ENCODE results near the gene N4BP3. TPM values are rescaled to one million over a fixed set of nuclear protein-coding genes. Genes with fewer than 3 reads are reported as not detected.

The N4BP3 gene
- total RNA-seq, 1 donor from 2014 or later: 7.9 TPM

DNA sequence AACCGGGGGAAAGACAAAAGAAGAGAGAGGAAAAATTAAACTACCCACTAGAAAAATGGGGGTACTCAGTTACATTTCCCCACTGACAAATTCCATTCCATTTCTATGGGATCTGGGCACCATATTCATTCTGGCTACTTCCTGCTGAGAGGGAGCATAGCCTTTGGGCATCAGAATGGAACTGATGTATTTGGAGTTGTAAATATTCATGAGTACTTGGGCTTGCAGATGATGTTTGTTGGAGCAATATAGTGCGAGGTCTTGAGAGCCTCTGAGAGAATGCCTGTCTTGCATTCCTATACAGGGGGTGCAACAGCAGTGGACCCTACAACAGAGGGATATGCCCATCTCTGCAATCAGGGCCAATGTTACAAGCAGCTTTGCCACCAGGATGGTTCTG lies 57.1 kb downstream of the N4BP3 start:
- Histone ChIP-seq H3K4me1 (no peaks in the 10 kb centered on the region), H3K27ac (no peak overlapping the region), H3K36me3 (no peaks in the 10 kb centered on the region), H3K9me3 (no peaks in the 10 kb centered on the region), H3K27me3 (ENCODE audit: low read depth) (peaks cover 8% of the 10 kb centered on the region), H3K4me3 (no peak overlapping the region)
- intact Hi-C loops (cut with DNase I): no loop called here
- no peak for ATAC-seq
- TF ChIP-seq, protein P1, sequence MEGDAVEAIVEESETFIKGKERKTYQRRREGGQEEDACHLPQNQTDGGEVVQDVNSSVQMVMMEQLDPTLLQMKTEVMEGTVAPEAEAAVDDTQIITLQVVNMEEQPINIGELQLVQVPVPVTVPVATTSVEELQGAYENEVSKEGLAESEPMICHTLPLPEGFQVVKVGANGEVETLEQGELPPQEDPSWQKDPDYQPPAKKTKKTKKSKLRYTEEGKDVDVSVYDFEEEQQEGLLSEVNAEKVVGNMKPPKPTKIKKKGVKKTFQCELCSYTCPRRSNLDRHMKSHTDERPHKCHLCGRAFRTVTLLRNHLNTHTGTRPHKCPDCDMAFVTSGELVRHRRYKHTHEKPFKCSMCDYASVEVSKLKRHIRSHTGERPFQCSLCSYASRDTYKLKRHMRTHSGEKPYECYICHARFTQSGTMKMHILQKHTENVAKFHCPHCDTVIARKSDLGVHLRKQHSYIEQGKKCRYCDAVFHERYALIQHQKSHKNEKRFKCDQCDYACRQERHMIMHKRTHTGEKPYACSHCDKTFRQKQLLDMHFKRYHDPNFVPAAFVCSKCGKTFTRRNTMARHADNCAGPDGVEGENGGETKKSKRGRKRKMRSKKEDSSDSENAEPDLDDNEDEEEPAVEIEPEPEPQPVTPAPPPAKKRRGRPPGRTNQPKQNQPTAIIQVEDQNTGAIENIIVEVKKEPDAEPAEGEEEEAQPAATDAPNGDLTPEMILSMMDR (IDR thresholded peaks at IDR 0.05): no peak
- no peak for DNase-seq

DNA sequence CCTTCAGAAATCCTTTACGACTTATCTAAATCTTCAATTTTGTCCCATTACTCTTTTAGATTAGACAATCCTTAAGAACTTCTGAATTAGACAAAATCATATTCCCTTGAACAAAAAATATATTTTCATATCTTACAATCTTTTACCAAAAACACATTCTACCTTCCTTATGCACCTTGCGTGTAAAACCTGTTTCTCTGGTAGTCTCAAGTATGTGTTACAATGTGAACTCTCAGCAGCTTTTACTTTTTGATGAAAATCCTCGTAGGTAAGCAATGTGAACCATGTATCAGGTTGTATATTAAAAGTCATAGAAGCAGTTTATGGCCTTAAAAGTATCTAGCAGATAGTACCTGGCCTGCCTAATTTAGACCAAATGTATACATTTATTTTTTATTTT lies 61.1 kb downstream of the N4BP3 start:
- no peaks in the 10 kb centered on the region for H3K4me1 ChIP-seq
- intact Hi-C loops (cut with DNase I): no loop called here
- H3K9me3 ChIP-seq: no peaks in the 10 kb centered on the region
- DNase-seq: no peak
- ATAC-seq: no peak
- H3K4me3 ChIP-seq: no peak overlapping the region
- H3K27ac ChIP-seq: no peak overlapping the region
- no peaks in the 10 kb centered on the region for H3K27me3 ChIP-seq (ENCODE audit: low read depth)
- TF ChIP-seq, protein P1 (IDR thresholded peaks at IDR 0.05): no peak
- H3K36me3 ChIP-seq: no peaks in the 10 kb centered on the region

Other genes with a start within 250 kb of the N4BP3 start
- gene PROP1, start 117.3 kb upstream of the N4BP3 start, total RNA-seq: not detected
- gene RMND5B, start 17.5 kb downstream of the N4BP3 start, total RNA-seq: 38.6 TPM
- 57.5 TPM for gene NHP2, start 40.4 kb downstream of the N4BP3 start, total RNA-seq
- not detected for gene GMCL2, start 73.8 kb downstream of the N4BP3 start, total RNA-seq
- gene HNRNPAB, start 91.0 kb downstream of the N4BP3 start, total RNA-seq: 102 TPM
- gene PHYKPL, start 119.3 kb downstream of the N4BP3 start, total RNA-seq: 101 TPM